HepG2 (cell line): Measurements from ENCODE around the gene ACSL4. TPM values are rescaled to one million over a fixed set of nuclear protein-coding genes. Genes with fewer than 3 reads are reported as not detected.

Experiments used
- ATAC-seq: fragments of 200-7000 bp; cut with Tn5 transposase; 3 replicates; pipeline ENCODE4 v1.9.1; 2020; ENCODE audit warnings: mild to moderate bottlenecking, moderate library complexity
- BruUV-seq: library from RNA; stranded (reverse); fragments of 400-500 nt; replicated peaks from 2 replicates; lab custom pipeline; 2021; lab: Mats Ljungman, UMichigan
- CTCF ChIA-PET: fragments of 300-600 bp; formaldehyde crosslinking; extraction: SDS; loops from one replicate; lab custom pipeline; 2021; ENCODE audit warnings: low total read pairs, inconsistent platforms, low intra/inter-chr PET ratio; lab: Yijun Ruan, JAX
- POLR2A ChIA-PET: fragments of 350-600 bp; sonication (Branson Sonifier 250); formaldehyde crosslinking; loops from one replicate; lab custom pipeline; 2020; ENCODE audit warnings: antibody characterized with exemption, inconsistent platforms; lab: Yijun Ruan, JAX
- DNase-seq: peaks from one replicate; pipeline ENCODE4 v3.0.0-alpha.2; 2015; ENCODE audit warnings: low spot score
- FAIRE-seq: peaks from 3 replicates; lab custom pipeline; 2011; peaks lifted over from hg19 to GRCh38; lab: Jason Lieb, UNC
- H2AFZ ChIP-seq: one replicate; pipeline ENCODE4 v1.6.1; 2011; ENCODE audit warnings: low read length, inconsistent platforms
- H3K27ac ChIP-seq: fragments of 300-600 bp; 3 replicates; pipeline ENCODE4 v1.8.0; 2011; ENCODE audit warnings: mixed run types, mild to moderate bottlenecking, mixed read lengths, low read length, inconsistent platforms; ENCODE audit not compliant: insufficient read depth; ENCODE audit errors: extremely low read length
- H3K27me3 ChIP-seq, 2 experiments: fragments of 200-600 bp in 1 of 2; 2 replicates in 1 of 2; 3 replicates in 1 of 2; pipeline versions ENCODE4 v1.6.0 to v1.8.0; 2011; ENCODE audit warnings: low read length in 2 of 2, mild to moderate bottlenecking in 2 of 2, moderate library complexity in 2 of 2, inconsistent platforms in 1 of 2; ENCODE audit not compliant: insufficient read depth in 2 of 2, control insufficient read depth in 1 of 2
- H3K36me3 ChIP-seq, 2 experiments: fragments of 200-600 bp in 1 of 2; replicated peaks in 1 of 2; 2 replicates in 1 of 2; 3 replicates in 1 of 2; pipeline versions ENCODE4 v1.5.1 to v1.8.0; 2011; ENCODE audit warnings: low read length in 2 of 2, inconsistent platforms in 1 of 2; ENCODE audit not compliant: insufficient read depth in 2 of 2, control insufficient read depth in 1 of 2
- H3K4me1 ChIP-seq: 2 replicates; pipeline ENCODE4 v1.5.1; 2012; ENCODE audit warnings: low read length, inconsistent platforms; ENCODE audit not compliant: insufficient read depth
- H3K4me2 ChIP-seq: 2 replicates; pipeline ENCODE4 v1.6.0; 2011; ENCODE audit warnings: low read depth, low read length, inconsistent platforms
- H3K4me3 ChIP-seq, 3 experiments: fragments of 200-600 bp in 1 of 3; sonication (generic), shearing (Covaris generic) in 1 of 3; replicated peaks in 1 of 3; 2 replicates each; pipeline ENCODE4 v1.5.1; 2011 to 2016; ENCODE audit warnings: low read length in 3 of 3, inconsistent platforms in 2 of 3, low read depth in 2 of 3, mild to moderate bottlenecking in 2 of 3, control low read depth in 1 of 3, mixed read lengths in 1 of 3; ENCODE audit not compliant: insufficient read depth in 1 of 3
- H3K79me2 ChIP-seq: one replicate; pipeline ENCODE4 v1.6.1; 2011; ENCODE audit warnings: low read length, inconsistent platforms; ENCODE audit not compliant: insufficient read depth
- H3K9ac ChIP-seq: 2 replicates; pipeline ENCODE4 v1.6.0; 2011; ENCODE audit warnings: mild to moderate bottlenecking, low read depth, low read length, inconsistent platforms; ENCODE audit not compliant: insufficient read depth
- H3K9me3 ChIP-seq: 2 replicates; pipeline ENCODE4 v1.5.1; 2012; ENCODE audit warnings: mild to moderate bottlenecking, low read length
- H4K20me1 ChIP-seq: 2 replicates; pipeline ENCODE4 v1.6.0; 2011; ENCODE audit warnings: inconsistent platforms, mild to moderate bottlenecking, low read length, moderate library complexity; ENCODE audit not compliant: insufficient read depth
- WGBS: methylation state at CpG from one replicate; pipeline ENCODE4 v1.1.6; 2017; ENCODE audit warnings: low lambda C conversion rate; 5-methylcytosine and 5-hydroxymethylcytosine counted together
- in situ Hi-C: cut with HindIII; loops from 2 replicates; pipeline ENCODE4 v1.10.0; 2017; ENCODE audit warnings: low pct_unique_long_range_greater_than_20kb; ENCODE audit not compliant: extremely low pct_ligation_motif_present
- intact Hi-C: fragments of 100-400 bp; cut with micrococcal nuclease; formaldehyde crosslinking; loops from one replicate; pipeline ENCODE4 v1.10.0; 2022; ENCODE audit not compliant: unreplicated experiment
- polyA plus RNA-seq, 8 experiments: library from polyadenylated mRNA; depleted of rRNA in 3 of 8; stranded (reverse) in 7 of 8; unstranded in 1 of 8; fragments of >200 nt; fragmentation: Illumina TruSeq in 4 of 8; extraction: Trizol in 4 of 8; gene quantifications; 2 replicates each; pipeline versions ENCODE4 v1.2.1 to v1.2.3, GENCODE V29; 2011 to 2016; ENCODE audit warnings: low read depth in 4 of 8, missing spikeins in 1 of 8, mixed read lengths in 1 of 8; ENCODE audit not compliant: insufficient read depth in 1 of 8
- total RNA-seq, 5 experiments: library from RNA; depleted of rRNA; stranded (reverse); fragments of >200 nt; fragmentation: Illumina TruSeq; extraction: Trizol; gene quantifications; 2 replicates each; pipeline ENCODE4 v1.2.3, GENCODE V29; 2016; ENCODE audit warnings: low read depth in 1 of 5
- TF ChIP-seq, protein P1 (sequence below): sonication (generic); formaldehyde crosslinking; IDR thresholded peaks from 2 replicates; pipeline ENCODE4 v1.4.0; 2020; ENCODE audit warnings: mild to moderate bottlenecking, missing genetic modification reagents, borderline replicate concordance
- TF ChIP-seq, protein P2 (sequence below): sonication (generic); formaldehyde crosslinking; IDR thresholded peaks from 2 replicates; pipeline ENCODE4 v1.5.0; 2020; ENCODE audit warnings: mild to moderate bottlenecking, missing genetic modification reagents, moderate library complexity

The ACSL4 gene
- total and polyA plus RNA-seq, 2 of the 13 experiments (the other 11 are each of a cell fraction or from before 2014, with no cell fraction given): 207 to 316 TPM

DNA sequence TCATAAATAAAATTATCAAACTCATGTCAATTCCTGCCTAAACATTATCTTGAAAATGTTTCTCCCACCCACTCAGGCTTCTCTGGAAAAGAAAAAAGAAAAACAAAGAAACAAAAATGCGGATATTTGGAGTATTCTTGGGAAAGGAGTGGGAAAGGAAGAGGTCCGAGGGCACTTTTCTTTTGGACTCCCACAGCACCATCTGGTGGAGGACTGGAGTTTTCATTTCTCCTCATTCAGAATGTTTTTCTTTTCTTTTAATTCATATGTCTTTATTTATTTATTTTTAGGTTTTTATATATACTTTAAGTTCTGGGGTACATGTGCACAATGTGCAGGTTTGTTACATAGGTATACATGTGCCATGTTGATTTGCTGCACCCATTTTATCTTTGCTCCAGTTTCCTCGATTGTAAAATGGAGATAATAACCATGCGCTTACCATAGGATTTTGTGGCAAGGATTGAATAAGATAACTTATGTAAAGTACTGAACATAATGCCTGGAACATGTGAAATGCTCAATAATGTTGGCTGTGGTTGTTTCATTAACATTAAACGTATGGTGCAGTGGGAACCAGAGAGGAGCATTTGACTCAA lies 100.1 kb downstream of the ACSL4 start:
- no peak overlapping the region for H2AFZ ChIP-seq
- whole genome bisulfite sequencing: 86% methylated on average over 4 of the region's 5 CpGs
- peaks cover under 1% of the 10 kb centered on the region; the same call in 1 of the 2 replicates for H3K4me1 ChIP-seq
- no peaks in the 10 kb centered on the region for H3K9me3 ChIP-seq
- H3K9ac ChIP-seq: no peak overlapping the region
- ChIA-PET POLR2A (no interaction called here), CTCF (interaction anchor here (2.8 kb wide), 1 partner anchor 147 kb away, joined by 9 read pairs; no protein-coding TSS in a partner anchor)
- FAIRE-seq (peak; percentile 48), ATAC-seq (no peak), DNase-seq (no peak)
- no peak overlapping the region for H3K4me2 ChIP-seq
- no TSS peak for BruUV-seq
- no peaks in the 10 kb centered on the region for H3K79me2 ChIP-seq
- no peaks in the 10 kb centered on the region; a peak in 1 of 5 replicates for H3K36me3 ChIP-seq
- in situ Hi-C loops (loop anchor here (5.0 kb wide), 1 partner anchor 151 kb away; the partner anchor contains the start of gene GUCY2F), intact Hi-C loops (no loop called here)
- no peaks in the 10 kb centered on the region for H4K20me1 ChIP-seq
- no peak overlapping the region for H3K27ac ChIP-seq
- H3K27me3 ChIP-seq: no peaks in the 10 kb centered on the region
- no peak overlapping the region for H3K4me3 ChIP-seq
- TF ChIP-seq, protein P1, sequence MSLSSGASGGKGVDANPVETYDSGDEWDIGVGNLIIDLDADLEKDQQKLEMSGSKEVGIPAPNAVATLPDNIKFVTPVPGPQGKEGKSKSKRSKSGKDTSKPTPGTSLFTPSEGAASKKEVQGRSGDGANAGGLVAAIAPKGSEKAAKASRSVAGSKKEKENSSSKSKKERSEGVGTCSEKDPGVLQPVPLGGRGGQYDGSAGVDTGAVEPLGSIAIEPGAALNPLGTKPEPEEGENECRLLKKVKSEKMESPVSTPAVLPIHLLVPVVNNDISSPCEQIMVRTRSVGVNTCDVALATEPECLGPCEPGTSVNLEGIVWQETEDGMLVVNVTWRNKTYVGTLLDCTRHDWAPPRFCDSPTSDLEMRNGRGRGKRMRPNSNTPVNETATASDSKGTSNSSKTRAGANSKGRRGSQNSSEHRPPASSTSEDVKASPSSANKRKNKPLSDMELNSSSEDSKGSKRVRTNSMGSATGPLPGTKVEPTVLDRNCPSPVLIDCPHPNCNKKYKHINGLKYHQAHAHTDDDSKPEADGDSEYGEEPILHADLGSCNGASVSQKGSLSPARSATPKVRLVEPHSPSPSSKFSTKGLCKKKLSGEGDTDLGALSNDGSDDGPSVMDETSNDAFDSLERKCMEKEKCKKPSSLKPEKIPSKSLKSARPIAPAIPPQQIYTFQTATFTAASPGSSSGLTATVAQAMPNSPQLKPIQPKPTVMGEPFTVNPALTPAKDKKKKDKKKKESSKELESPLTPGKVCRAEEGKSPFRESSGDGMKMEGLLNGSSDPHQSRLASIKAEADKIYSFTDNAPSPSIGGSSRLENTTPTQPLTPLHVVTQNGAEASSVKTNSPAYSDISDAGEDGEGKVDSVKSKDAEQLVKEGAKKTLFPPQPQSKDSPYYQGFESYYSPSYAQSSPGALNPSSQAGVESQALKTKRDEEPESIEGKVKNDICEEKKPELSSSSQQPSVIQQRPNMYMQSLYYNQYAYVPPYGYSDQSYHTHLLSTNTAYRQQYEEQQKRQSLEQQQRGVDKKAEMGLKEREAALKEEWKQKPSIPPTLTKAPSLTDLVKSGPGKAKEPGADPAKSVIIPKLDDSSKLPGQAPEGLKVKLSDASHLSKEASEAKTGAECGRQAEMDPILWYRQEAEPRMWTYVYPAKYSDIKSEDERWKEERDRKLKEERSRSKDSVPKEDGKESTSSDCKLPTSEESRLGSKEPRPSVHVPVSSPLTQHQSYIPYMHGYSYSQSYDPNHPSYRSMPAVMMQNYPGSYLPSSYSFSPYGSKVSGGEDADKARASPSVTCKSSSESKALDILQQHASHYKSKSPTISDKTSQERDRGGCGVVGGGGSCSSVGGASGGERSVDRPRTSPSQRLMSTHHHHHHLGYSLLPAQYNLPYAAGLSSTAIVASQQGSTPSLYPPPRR: no peak
- TF ChIP-seq, protein P2, sequence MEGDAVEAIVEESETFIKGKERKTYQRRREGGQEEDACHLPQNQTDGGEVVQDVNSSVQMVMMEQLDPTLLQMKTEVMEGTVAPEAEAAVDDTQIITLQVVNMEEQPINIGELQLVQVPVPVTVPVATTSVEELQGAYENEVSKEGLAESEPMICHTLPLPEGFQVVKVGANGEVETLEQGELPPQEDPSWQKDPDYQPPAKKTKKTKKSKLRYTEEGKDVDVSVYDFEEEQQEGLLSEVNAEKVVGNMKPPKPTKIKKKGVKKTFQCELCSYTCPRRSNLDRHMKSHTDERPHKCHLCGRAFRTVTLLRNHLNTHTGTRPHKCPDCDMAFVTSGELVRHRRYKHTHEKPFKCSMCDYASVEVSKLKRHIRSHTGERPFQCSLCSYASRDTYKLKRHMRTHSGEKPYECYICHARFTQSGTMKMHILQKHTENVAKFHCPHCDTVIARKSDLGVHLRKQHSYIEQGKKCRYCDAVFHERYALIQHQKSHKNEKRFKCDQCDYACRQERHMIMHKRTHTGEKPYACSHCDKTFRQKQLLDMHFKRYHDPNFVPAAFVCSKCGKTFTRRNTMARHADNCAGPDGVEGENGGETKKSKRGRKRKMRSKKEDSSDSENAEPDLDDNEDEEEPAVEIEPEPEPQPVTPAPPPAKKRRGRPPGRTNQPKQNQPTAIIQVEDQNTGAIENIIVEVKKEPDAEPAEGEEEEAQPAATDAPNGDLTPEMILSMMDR: 0 out of 2 replicates have a peak, but pooled peaks have one; percentile 20
